Mammary epithelial cell (primary cell): Measurements from ENCODE around the gene CLEC3B.

Experiments
- EZH2 ChIP-seq: IDR thresholded peaks from 2 replicates; pipeline ENCODE4 v1.6.1; 2012; ENCODE audit warnings: low read length, inconsistent platforms, borderline replicate concordance
- TF ChIP-seq, protein P1 (sequence below), 2 donors: IDR thresholded peaks in 1 of 2; conservative IDR thresholded peaks in 1 of 2; 2 replicates each; pipeline ENCODE4 v1.5.1; 2011 to 2012; ENCODE audit warnings: inconsistent platforms in 2 of 2, low read length in 2 of 2, mild to moderate bottlenecking in 2 of 2, control low read depth in 1 of 2, low read depth in 1 of 2; ENCODE audit not compliant: insufficient read depth in 1 of 2; ENCODE audit errors: extremely low read depth in 1 of 2

- TF ChIP-seq, protein P1, sequence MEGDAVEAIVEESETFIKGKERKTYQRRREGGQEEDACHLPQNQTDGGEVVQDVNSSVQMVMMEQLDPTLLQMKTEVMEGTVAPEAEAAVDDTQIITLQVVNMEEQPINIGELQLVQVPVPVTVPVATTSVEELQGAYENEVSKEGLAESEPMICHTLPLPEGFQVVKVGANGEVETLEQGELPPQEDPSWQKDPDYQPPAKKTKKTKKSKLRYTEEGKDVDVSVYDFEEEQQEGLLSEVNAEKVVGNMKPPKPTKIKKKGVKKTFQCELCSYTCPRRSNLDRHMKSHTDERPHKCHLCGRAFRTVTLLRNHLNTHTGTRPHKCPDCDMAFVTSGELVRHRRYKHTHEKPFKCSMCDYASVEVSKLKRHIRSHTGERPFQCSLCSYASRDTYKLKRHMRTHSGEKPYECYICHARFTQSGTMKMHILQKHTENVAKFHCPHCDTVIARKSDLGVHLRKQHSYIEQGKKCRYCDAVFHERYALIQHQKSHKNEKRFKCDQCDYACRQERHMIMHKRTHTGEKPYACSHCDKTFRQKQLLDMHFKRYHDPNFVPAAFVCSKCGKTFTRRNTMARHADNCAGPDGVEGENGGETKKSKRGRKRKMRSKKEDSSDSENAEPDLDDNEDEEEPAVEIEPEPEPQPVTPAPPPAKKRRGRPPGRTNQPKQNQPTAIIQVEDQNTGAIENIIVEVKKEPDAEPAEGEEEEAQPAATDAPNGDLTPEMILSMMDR (conservative IDR thresholded peaks at IDR 0.05 in 1 of 2, IDR thresholded peaks at IDR 0.05 in 1 of 2; ENCODE audit: extremely low read depth in 1 of 2, insufficient read depth in 1 of 2, low read depth in 1 of 2, low read length in 2 of 2): peak; percentile 14 to 31
- TF ChIP-seq EZH2: no peak
Measured at GRCh38 chr3:45055411-45056143, 29.5 kb downstream of the CLEC3B start.
